NCI-H460 (cell line): ENCODE measurements around the gene ABCB9. TPM values are rescaled to one million over a fixed set of nuclear protein-coding genes. Genes with fewer than 3 reads are reported as not detected.

Experiments used
- DNase-seq: peaks from one replicate; pipeline ENCODE4 v3.0.0-alpha.2; 2016; ENCODE audit warnings: low read depth; ENCODE audit errors: extremely low read depth
- total RNA-seq: library from RNA; depleted of rRNA; stranded (reverse); fragments of >200 nt; shearing (Covaris generic); gene quantifications from 2 replicates; pipeline ENCODE4 v1.2.3, GENCODE V29; 2014

ABCB9 gene
- total RNA-seq, 1 experiment from 2014 or later = 3.9 TPM

GRCh38 chr12:122995503-122996187 lies 29.4 kb upstream of the ABCB9 start:
- DNase-seq = no peak

DNA sequence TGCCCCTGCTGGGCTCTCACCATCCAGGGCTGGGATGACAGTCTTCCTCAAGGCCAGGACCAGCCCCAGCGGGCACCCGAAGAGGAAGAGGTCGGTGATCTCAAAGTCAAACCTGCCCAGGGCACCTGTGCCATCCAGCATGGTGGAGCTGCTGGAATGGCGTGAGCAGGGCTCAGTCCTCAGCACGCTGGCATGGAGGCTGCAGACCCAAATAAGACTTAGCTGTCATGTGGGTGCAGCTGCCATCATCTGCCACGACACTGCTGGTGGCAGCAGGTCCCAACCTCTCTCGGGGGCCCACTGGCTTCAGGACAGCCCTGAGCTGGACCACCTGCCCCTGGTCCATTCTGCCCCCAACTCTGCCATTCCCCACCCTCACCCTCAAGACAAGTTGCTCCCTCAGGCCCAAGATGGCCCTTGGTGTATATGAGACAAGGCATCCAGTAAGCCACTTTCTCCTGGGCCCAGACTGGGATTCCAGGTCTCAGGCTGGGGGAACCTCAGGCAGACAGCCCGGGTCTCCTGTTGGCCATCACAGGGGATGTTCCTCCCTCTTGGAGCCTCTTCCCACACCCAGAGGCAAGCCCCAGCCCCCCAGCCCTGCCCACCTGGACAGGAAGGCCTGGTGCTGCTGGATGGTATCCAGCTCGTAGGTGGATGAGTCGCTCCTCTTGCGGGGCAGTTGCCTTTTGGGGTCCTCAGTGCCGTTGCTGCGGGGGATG lies 28.7 kb upstream of the ABCB9 start:
- no peak for DNase-seq

GRCh38 chr12:122994140-122994675 lies 27.9 kb upstream of the ABCB9 start:
- DNase-seq = no peak

DNA sequence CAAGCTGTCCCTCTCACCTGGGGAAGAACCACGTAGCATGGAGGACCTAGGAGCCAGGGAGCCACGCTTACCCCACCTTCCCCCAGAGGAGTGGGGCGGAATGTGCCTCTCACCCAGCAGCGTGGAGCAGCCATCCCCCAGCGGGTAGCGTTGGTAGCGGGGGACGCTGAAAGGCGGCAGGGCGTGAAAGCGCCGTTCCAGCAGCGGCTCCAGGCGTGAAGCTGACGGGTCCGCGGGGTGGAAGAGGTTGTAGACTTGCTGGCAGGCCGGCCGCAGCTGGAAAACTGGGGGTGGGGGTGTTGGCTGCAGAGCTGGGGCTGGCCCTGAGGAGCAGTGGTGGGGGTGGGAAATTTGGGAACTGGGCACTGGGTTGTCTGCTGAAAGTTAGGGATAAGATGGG lies 26.1 kb upstream of the ABCB9 start:
- no peak for DNase-seq

- no peak for DNase-seq
These were observed 25.5 kb upstream of the ABCB9 start for GRCh38 chr12:122991623-122992275.

GRCh38 chr12:122990961-122991622 lies 24.8 kb upstream of the ABCB9 start:
- no peak for DNase-seq

GRCh38 chr12:122990561-122990960 lies 24.3 kb upstream of the ABCB9 start:
- DNase-seq = no peak

DNA sequence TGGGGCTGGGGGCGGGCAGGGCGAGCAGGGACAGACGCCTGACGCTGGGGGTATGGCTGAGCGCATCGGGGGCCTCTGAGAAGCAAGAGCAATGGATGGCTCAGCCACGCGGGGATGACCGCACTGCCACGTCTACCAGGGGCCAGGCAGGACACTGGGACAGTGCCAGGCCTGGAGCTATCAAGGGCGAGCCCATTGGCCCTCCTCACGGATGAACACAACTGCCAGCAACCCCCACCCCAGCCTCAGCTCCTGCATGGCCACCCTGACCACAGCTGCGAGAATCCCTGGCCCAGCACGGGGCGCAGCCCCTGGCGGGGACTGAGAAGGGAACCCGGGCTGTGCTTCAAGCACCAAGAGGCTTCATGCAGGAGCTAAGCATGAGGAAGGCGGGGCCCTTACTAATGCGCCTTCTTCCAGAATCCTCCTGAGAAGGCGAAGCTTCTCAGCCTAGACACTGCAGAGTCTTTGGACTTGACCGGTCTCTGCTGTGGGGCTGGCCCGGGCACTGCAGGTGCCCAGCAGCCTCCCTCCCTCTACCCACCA lies 23.7 kb upstream of the ABCB9 start:
- no peak for DNase-seq

- DNase-seq = no peak
These were observed 23.1 kb upstream of the ABCB9 start for GRCh38 chr12:122989225-122989839.

DNA sequence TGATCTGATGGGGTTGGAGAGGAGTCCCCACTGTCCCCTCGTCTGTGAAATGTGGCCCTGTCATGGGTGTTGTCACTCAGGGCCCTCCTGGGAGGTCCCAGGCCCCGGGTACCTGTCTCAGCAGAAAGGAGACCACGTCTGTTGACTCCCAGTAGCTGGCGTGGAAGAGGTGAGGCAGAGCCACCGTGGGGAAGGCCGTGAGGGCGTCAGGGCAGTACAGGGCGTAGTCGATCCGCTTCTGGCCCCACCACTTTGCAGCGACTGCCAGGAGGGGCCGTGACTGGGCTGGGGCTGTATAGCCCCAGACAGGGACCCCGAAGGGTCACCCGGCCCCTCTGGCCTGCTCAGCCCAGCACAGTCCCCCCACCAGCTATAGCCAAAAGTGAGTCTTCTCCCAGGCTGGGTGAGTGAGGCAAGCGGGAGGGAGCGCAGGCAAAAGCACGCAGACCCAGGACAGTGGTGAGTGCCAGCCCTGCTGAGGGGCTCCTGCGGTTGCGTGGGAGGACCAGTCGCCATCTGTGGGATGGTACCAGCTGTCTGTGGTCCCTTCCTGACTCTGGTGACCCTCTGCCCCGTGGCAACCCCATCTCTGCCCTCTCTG lies 22.4 kb upstream of the ABCB9 start:
- no peak for DNase-seq

- DNase-seq = no peak
These were observed 21.8 kb upstream of the ABCB9 start for GRCh38 chr12:122988036-122988435.

DNA sequence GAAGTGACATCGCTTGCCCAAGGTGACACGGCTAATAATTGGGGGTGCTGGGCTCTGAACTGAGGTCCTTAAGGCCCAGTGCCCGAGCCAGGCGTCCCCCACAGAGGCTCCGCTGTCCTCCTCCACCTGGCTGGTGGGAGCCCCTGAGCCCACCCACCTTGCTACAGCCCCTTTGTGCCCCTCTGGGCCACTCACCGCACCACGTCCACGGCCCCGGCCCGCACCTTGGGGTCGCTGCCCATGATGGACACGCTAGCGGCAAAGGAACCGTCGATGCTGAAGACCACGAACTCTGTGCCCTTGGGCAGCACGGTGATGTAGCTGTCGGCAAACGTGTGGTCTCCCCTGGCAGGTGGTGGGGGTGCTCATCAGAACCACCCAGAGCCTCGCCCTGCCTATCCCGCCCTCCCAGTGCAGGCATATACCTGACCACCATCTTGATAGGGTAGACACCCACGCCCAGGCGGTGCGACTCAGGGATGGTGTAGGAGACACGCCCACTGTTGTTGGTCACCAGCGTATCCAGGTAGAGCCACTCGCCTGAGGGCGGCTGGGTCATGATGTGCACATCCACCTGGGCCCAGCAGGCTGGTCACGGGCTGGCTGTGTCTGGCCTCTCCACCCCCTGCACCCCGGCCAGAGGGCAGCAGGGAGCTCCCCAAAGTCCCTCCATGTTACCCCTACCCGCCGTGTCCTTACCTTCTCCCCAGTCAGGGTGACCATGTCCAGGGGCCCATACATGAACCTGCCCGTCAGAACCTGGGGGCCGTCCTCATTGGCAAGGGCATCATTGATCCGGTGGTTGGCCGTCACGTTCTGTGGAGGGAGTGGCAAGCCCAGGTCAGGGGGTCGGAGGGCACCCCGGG lies 21.1 kb upstream of the ABCB9 start:
- no peak for DNase-seq

GRCh38 chr12:122986258-122986871 lies 20.1 kb upstream of the ABCB9 start:
- DNase-seq = no peak

DNA sequence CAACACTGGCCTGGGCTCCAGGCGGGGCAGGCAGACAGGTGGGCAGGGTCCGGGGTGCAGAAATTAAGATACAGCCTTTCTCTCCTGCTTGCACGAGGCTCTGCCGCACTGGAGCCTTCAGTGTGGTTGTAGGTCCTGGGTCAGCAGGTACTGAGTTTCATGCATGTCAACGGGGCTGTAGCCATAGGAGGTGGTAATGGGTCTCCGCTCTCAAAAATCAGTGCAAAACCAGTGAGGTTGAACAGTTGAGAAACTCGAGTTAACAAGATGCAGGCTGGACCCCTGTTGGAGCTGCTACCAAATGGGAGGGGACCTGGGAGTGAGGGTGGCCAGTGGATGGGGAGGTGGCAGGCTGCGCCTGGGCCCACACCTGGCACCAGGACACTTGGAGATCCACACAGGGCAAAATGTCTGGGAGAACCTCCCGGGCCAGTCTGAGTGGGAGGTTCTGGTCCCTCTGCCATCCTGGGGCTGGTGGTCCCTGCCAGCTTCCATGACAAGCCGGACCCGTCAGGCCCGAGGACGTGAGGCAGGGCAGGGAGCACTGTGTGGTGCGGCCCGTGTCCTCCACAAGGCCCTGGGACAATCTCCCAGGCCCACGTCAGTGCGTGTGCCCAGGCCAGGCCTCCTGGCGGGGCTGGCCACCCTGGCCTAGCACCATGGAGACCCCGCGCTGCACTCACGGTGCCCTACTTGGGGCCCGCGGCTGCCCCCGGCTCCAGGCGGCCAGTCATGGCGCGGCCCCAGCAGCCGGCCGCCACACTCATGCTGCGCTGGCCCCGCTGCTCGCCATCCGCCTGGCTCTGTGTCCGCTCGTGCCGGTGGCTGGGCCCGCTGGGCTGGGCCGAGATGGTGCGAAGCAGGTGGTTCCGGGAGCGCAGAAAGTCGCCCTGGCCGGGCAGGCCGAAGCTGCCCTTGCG lies 19.3 kb upstream of the ABCB9 start:
- DNase-seq = no peak

DNA sequence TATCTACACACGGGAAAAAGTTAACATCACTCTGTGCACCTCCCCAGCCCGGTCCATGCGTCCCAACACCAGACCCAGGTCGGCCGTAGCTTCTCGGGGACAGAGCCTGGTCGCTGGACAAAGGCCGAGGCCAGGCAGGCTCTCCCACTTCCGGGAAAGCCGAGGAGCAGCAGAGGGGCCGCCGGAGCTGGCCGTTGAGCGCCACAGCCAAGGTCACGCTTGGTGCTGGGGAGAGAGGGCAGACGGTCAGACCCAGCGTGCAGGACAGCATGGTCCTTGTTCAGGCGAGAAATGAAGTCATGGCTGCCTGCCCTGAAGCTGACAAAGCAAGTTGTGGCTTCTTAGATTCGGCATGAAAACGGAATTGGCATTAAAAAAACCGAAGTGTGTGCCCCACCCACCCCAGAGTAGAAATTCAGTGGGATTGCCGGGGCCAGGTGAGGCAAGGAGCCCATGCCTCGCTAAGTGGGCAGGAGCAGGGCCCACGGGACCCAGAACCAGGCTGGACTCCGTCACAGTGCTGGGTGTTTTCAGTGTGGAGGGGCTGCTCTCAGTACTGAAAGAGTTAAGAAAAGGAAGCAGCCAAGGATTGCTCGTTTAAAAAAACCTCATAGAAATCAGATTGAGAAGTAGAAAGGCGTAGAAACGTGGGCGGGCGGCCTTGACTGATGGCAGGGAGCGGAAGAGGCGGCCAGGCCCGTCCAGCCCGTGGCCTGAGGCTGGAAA lies 18.5 kb upstream of the ABCB9 start:
- no peak for DNase-seq

DNA sequence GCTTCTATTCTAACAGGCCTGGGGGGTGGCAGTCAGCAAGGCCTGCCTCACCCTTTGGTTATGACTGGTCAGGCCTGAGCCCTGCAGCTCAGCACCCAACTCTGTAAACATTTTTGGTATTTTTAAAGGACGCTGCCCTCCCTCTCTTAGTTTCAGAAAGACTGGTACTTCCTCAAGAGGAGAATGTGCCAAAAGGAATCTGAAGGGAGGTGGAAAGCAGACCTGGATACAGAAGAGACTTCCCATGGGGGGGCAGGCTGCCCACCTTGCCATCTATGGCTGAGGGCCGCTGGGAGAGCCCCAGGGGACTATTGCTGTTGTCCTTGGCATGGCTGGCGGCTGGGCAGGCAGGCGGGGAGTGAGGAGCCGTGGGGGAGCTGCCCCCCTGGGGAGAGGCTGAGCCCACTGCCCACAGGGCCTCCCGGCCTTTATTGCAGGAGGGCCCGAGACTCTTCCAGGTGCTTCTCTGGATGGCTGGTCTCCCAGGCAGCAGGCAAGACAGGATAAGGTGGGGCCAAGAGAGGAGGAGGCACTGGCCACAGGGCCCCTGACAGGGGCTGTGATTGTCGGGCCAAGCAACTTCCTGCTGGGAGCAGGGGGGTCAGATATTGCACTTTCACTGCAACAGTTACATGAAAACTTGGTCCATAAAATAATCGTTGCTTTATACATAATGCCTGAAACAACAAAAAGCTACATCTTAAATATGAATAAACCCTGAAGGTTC lies 17.7 kb upstream of the ABCB9 start:
- DNase-seq = no peak
